GM23338 (cell line): ENCODE data around the gene UBE2H. TPM values are rescaled to one million over a fixed set of nuclear protein-coding genes. Genes with fewer than 3 reads are reported as not detected.
A peak's percentile ranks its signal among the peaks of the same experiment; 100 is the strongest.

Source experiments
- ATAC-seq: fragments of 200-7000 bp; cut with Tn5 transposase; 3 replicates; pipeline ENCODE4 v1.9.1; 2020
- DNase-seq: peaks from one replicate; pipeline ENCODE4 v3.0.0-alpha.2; 2015; ENCODE audit warnings: low spot score
- H2AFZ ChIP-seq: fragments of 200-600 bp; sonication (generic); 2 replicates; pipeline ENCODE4 v1.8.0; 2016; ENCODE audit warnings: antibody characterized with exemption, mild to moderate bottlenecking, moderate library complexity
- H3F3A ChIP-seq: fragments of 200-600 bp; sonication (generic); replicated peaks from 2 replicates; pipeline ENCODE4 v1.8.0; 2017; ENCODE audit warnings: antibody characterized with exemption, mixed run types, low read depth
- H3K27ac ChIP-seq: fragments of 200-600 bp; sonication (generic); 2 replicates; pipeline ENCODE4 v1.6.1; 2016; ENCODE audit warnings: low read depth
- H3K27me3 ChIP-seq: fragments of 200-600 bp; sonication (generic); 2 replicates; pipeline ENCODE4 v1.8.0; 2016; ENCODE audit warnings: mild to moderate bottlenecking, mixed run types, moderate library complexity; ENCODE audit not compliant: insufficient read depth
- H3K36me3 ChIP-seq: fragments of 200-600 bp; sonication (generic); 2 replicates; pipeline ENCODE4 v1.8.0; 2016; ENCODE audit warnings: mild to moderate bottlenecking; ENCODE audit not compliant: insufficient read depth
- H3K4me1 ChIP-seq: fragments of 200-600 bp; sonication (generic); 2 replicates; pipeline ENCODE4 v1.8.0; 2016; ENCODE audit warnings: mild to moderate bottlenecking, moderate library complexity; ENCODE audit not compliant: insufficient read depth
- H3K4me2 ChIP-seq: fragments of 200-600 bp; sonication (generic); 2 replicates; pipeline ENCODE4 v1.7.1; 2017; ENCODE audit warnings: mixed run types
- H3K4me3 ChIP-seq: fragments of 200-600 bp; sonication (generic); 2 replicates; pipeline ENCODE4 v1.6.1; 2016; ENCODE audit warnings: mixed run types
- H3K79me2 ChIP-seq: fragments of 200-600 bp; sonication (generic); replicated peaks from 2 replicates; pipeline ENCODE4 v1.8.0; 2017; ENCODE audit warnings: mild to moderate bottlenecking; ENCODE audit not compliant: insufficient read depth
- H3K9me2 ChIP-seq: fragments of 200-600 bp; sonication (generic); 2 replicates; pipeline ENCODE4 v1.8.0; 2017; ENCODE audit not compliant: insufficient read depth
- H4K20me1 ChIP-seq: fragments of 200-600 bp; sonication (generic); replicated peaks from 2 replicates; pipeline ENCODE4 v1.8.0; 2017; ENCODE audit warnings: mild to moderate bottlenecking; ENCODE audit not compliant: insufficient read depth
- H3K27ac Mint-ChIP-seq: 2 replicates; pipeline ENCODE4 v1.8.0; 2020; ENCODE audit warnings: inconsistent platforms, mild to moderate bottlenecking, moderate library complexity, mixed read lengths
- H3K27me3 Mint-ChIP-seq: 3 replicates; pipeline ENCODE4 v1.8.0; 2022; ENCODE audit warnings: low read depth, mild to moderate bottlenecking, moderate library complexity, mixed read lengths, inconsistent platforms; ENCODE audit not compliant: insufficient read depth, poor library complexity
- H3K36me3 Mint-ChIP-seq: 3 replicates; pipeline ENCODE4 v1.8.0; 2021; ENCODE audit warnings: low read depth, mild to moderate bottlenecking, inconsistent platforms, moderate library complexity, mixed read lengths
- H3K4me1 Mint-ChIP-seq: 3 replicates; pipeline ENCODE4 v1.8.0; 2020; ENCODE audit warnings: mild to moderate bottlenecking, inconsistent platforms, mixed read lengths
- H3K4me3 Mint-ChIP-seq: 3 replicates; pipeline ENCODE4 v1.8.0; 2021; ENCODE audit warnings: moderate library complexity, mild to moderate bottlenecking, inconsistent platforms, mixed read lengths
- H3K9me3 Mint-ChIP-seq: 3 replicates; pipeline ENCODE4 v1.8.0; 2020; ENCODE audit warnings: moderate library complexity, mild to moderate bottlenecking, inconsistent platforms, mixed read lengths
- CREB1 ChIP-seq: fragments of 250-450 bp; sonication (Bioruptor Pico); IDR thresholded peaks from 2 replicates; pipeline ENCODE4 v1.5.0; 2020; ENCODE audit warnings: low read depth, mild to moderate bottlenecking, moderate library complexity
- EZH2 ChIP-seq: fragments of 200-600 bp; sonication (generic); IDR thresholded peaks from one replicate; pipeline ENCODE4 v1.8.0; 2017; ENCODE audit warnings: antibody characterized with exemption, mild to moderate bottlenecking, low read depth; ENCODE audit not compliant: unreplicated experiment
- ZNF331 ChIP-seq: fragments of 250-450 bp; sonication (Bioruptor Pico); IDR thresholded peaks from 2 replicates; pipeline ENCODE4 v1.5.0; 2020; ENCODE audit warnings: low read depth, mild to moderate bottlenecking, moderate library complexity
- polyA plus RNA-seq: library from polyadenylated mRNA; unstranded; fragments of >200 nt; fragmentation: Nextera tagmentation; extraction: Ambion mirVana; gene quantifications from 2 replicates; pipeline ENCODE4 v1.2.1, GENCODE V29; 2016
- total RNA-seq: library from RNA; depleted of rRNA; stranded (reverse); fragments of >200 nt; shearing (Covaris generic); gene quantifications from 2 replicates; pipeline ENCODE4 v1.2.3, GENCODE V29; 2014
- TF ChIP-seq, protein P1 (sequence below), 2 experiments: fragments of 200-600 bp in 1 of 2; sonication (generic) in 1 of 2; conservative IDR thresholded peaks; 2 replicates each; pipeline versions ENCODE4 v1.5.1 to v1.6.1; 2016 to 2017; ENCODE audit warnings: antibody characterized with exemption in 2 of 2, low read depth in 2 of 2, mild to moderate bottlenecking in 2 of 2, moderate library complexity in 1 of 2
- TF ChIP-seq, protein P2 (sequence below): fragments of 250-450 bp; sonication (Bioruptor Pico); IDR thresholded peaks from 2 replicates; pipeline ENCODE4 v1.5.0; 2020; ENCODE audit warnings: mild to moderate bottlenecking, moderate library complexity

The UBE2H gene
- total and polyA plus RNA-seq, 2 experiments from 2014 or later = 40.8 to 86.5 TPM

DNA sequence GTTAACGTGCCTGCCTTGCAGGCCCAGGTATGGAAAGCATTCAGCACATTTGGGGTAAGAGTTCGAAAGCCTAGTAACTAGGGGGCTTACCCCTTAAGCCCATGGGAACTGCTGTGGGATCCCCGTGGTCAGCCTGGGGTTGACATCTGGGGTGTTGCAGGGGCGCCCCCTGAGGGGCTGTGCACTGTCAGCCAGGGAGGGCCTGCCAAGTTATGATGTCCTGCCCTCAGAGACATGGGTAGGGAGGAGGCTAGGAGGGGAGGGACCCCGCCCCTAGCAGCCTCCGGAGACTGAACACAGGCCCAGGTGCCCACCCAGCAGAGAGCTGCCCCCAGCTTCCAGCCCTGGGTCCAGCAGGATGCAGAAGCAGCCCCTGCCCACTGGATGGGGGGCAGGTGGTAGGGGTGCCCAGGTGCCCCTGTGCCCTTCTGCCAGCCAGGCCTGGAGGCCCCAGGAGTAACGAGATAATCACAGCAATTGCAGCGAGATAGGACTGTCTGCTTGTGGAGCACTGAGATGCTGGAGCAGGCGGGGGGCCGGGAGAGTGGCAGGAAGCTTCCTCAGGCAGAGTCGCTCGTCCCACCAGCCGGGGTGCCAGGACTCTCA, 153.3 kb downstream of the UBE2H start:
- Histone ChIP-seq H4K20me1 (no peaks in the 10 kb centered on the region), H3F3A (peaks cover 10% of the 10 kb centered on the region; the same call in 1 of the 2 replicates), H3K4me1 (peaks cover 26% of the 10 kb centered on the region), H2AFZ (no peak overlapping the region), H3K27ac (no peak overlapping the region), H3K36me3 (no peaks in the 10 kb centered on the region), H3K4me3 (no peak overlapping the region), H3K79me2 (no peaks in the 10 kb centered on the region), H3K9me2 (no peaks in the 10 kb centered on the region), H3K4me2 (no peak overlapping the region), H3K27me3 (no peaks in the 10 kb centered on the region)
- H3K36me3 Mint-ChIP-seq = no peaks in the 10 kb centered on the region; the same call in 2 of the 3 replicates
- DNase-seq = no peak
- H3K9me3 Mint-ChIP-seq = no peaks in the 10 kb centered on the region
- peak; percentile 8; the same call in 2 of the 3 replicates for ATAC-seq
- H3K4me3 Mint-ChIP-seq = no peak overlapping the region
- peaks cover 42% of the 10 kb centered on the region for H3K4me1 Mint-ChIP-seq
- H3K27me3 Mint-ChIP-seq = peaks cover 21% of the 10 kb centered on the region
- H3K27ac Mint-ChIP-seq = no peak overlapping the region
- TF ChIP-seq, protein P1, sequence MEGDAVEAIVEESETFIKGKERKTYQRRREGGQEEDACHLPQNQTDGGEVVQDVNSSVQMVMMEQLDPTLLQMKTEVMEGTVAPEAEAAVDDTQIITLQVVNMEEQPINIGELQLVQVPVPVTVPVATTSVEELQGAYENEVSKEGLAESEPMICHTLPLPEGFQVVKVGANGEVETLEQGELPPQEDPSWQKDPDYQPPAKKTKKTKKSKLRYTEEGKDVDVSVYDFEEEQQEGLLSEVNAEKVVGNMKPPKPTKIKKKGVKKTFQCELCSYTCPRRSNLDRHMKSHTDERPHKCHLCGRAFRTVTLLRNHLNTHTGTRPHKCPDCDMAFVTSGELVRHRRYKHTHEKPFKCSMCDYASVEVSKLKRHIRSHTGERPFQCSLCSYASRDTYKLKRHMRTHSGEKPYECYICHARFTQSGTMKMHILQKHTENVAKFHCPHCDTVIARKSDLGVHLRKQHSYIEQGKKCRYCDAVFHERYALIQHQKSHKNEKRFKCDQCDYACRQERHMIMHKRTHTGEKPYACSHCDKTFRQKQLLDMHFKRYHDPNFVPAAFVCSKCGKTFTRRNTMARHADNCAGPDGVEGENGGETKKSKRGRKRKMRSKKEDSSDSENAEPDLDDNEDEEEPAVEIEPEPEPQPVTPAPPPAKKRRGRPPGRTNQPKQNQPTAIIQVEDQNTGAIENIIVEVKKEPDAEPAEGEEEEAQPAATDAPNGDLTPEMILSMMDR (conservative IDR thresholded peaks at IDR 0.05; ENCODE audit: low read depth in 2 of 2) = peak; percentile 8 to 53; a peak in 2 of 4 replicates
- no peak for TF ChIP-seq CREB1

DNA sequence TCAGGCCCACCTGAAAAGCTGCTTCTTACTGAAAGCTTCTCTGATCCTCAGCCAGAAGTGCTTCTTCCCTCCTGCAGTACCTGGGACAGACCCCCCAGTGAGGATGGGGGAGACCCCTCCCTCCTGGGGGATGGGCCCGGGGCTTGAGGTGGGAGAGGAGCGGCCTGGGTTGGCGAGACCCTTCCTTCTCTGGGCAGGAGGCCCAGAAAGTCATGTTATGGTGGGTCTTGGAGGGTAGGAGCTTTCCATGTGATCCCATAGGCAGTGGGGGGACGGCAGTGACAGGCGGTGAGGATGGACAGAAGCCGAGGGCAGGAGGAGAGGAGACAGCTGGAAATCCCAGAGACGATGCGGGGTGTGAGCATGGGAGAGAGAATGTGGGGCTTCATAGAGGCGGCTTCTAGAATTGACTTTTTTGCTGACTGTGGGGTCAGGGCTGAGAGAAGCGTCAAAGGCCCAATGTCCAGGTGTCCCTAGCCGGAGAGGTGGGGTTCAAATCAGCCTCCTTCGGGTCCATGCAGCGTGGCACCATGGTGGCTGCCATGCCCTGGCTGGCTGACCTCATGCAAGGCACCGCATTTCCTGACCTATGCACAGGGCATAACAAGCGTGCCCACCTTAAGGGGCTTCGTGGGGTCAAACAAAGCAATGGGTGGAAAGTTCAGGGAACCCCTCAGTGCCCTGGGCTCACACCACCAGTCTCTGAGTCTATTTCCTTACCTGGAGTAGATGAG, 154.0 kb downstream of the UBE2H start:
- H3K4me3 ChIP-seq = no peak overlapping the region
- ATAC-seq (no peak), DNase-seq (no peak)
- H3K36me3 ChIP-seq = no peaks in the 10 kb centered on the region
- peaks cover 26% of the 10 kb centered on the region for H3K4me1 ChIP-seq
- Mint-ChIP-seq H3K9me3 (no peaks in the 10 kb centered on the region), H3K27me3 (peaks cover 23% of the 10 kb centered on the region), H3K36me3 (no peaks in the 10 kb centered on the region; the same call in 2 of the 3 replicates), H3K4me1 (peaks cover 42% of the 10 kb centered on the region), H3K4me3 (no peak overlapping the region), H3K27ac (no peak overlapping the region)
- H3K9me2 ChIP-seq = no peaks in the 10 kb centered on the region
- no peaks in the 10 kb centered on the region for H4K20me1 ChIP-seq
- no peaks in the 10 kb centered on the region for H3K27me3 ChIP-seq
- no peak overlapping the region for H3K4me2 ChIP-seq
- peaks cover 10% of the 10 kb centered on the region; the same call in 1 of the 2 replicates for H3F3A ChIP-seq
- no peaks in the 10 kb centered on the region for H3K79me2 ChIP-seq
- H3K27ac ChIP-seq = no peak overlapping the region
- H2AFZ ChIP-seq = no peak overlapping the region
- TF ChIP-seq ZNF331 (CRISPR knock-in tag) (no peak), CREB1 (no peak), EZH2 (no peak)
- TF ChIP-seq, protein P1 (conservative IDR thresholded peaks at IDR 0.05; ENCODE audit: low read depth in 2 of 2) = no peak
- TF ChIP-seq, protein P2, sequence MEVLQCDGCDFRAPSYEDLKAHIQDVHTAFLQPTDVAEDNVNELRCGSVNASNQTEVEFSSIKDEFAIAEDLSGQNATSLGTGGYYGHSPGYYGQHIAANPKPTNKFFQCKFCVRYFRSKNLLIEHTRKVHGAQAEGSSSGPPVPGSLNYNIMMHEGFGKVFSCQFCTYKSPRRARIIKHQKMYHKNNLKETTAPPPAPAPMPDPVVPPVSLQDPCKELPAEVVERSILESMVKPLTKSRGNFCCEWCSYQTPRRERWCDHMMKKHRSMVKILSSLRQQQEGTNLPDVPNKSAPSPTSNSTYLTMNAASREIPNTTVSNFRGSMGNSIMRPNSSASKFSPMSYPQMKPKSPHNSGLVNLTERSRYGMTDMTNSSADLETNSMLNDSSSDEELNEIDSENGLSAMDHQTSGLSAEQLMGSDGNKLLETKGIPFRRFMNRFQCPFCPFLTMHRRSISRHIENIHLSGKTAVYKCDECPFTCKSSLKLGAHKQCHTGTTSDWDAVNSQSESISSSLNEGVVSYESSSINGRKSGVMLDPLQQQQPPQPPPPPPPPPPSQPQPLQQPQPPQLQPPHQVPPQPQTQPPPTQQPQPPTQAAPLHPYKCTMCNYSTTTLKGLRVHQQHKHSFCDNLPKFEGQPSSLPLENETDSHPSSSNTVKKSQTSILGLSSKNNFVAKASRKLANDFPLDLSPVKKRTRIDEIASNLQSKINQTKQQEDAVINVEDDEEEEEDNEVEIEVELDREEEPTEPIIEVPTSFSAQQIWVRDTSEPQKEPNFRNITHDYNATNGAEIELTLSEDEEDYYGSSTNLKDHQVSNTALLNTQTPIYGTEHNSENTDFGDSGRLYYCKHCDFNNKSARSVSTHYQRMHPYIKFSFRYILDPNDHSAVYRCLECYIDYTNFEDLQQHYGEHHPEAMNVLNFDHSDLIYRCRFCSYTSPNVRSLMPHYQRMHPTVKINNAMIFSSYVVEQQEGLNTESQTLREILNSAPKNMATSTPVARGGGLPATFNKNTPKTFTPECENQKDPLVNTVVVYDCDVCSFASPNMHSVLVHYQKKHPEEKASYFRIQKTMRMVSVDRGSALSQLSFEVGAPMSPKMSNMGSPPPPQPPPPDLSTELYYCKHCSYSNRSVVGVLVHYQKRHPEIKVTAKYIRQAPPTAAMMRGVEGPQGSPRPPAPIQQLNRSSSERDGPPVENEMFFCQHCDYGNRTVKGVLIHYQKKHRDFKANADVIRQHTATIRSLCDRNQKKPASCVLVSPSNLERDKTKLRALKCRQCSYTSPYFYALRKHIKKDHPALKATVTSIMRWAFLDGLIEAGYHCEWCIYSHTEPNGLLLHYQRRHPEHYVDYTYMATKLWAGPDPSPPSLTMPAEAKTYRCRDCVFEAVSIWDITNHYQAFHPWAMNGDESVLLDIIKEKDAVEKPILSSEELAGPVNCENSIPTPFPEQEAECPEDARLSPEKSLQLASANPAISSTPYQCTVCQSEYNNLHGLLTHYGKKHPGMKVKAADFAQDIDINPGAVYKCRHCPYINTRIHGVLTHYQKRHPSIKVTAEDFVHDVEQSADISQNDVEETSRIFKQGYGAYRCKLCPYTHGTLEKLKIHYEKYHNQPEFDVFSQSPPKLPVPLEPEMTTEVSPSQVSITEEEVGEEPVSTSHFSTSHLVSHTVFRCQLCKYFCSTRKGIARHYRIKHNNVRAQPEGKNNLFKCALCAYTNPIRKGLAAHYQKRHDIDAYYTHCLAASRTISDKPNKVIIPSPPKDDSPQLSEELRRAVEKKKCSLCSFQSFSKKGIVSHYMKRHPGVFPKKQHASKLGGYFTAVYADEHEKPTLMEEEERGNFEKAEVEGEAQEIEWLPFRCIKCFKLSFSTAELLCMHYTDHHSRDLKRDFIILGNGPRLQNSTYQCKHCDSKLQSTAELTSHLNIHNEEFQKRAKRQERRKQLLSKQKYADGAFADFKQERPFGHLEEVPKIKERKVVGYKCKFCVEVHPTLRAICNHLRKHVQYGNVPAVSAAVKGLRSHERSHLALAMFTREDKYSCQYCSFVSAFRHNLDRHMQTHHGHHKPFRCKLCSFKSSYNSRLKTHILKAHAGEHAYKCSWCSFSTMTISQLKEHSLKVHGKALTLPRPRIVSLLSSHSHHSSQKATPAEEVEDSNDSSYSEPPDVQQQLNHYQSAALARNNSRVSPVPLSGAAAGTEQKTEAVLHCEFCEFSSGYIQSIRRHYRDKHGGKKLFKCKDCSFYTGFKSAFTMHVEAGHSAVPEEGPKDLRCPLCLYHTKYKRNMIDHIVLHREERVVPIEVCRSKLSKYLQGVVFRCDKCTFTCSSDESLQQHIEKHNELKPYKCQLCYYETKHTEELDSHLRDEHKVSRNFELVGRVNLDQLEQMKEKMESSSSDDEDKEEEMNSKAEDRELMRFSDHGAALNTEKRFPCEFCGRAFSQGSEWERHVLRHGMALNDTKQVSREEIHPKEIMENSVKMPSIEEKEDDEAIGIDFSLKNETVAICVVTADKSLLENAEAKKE (CRISPR knock-in tag) = no peak
